GM18873 (cell line): Measurements from ENCODE around the gene PRSS33.

Experiments used
- ATAC-seq: cut with Tn5 transposase; IDR thresholded peaks from one replicate; pipeline ENCODE4 v1.9.1; 2021; ENCODE audit warnings: mild to moderate bottlenecking, moderate library complexity, moderate number of reproducible peaks; ENCODE audit not compliant: unreplicated experiment, low FRiP score

PRSS33 gene

DNA sequence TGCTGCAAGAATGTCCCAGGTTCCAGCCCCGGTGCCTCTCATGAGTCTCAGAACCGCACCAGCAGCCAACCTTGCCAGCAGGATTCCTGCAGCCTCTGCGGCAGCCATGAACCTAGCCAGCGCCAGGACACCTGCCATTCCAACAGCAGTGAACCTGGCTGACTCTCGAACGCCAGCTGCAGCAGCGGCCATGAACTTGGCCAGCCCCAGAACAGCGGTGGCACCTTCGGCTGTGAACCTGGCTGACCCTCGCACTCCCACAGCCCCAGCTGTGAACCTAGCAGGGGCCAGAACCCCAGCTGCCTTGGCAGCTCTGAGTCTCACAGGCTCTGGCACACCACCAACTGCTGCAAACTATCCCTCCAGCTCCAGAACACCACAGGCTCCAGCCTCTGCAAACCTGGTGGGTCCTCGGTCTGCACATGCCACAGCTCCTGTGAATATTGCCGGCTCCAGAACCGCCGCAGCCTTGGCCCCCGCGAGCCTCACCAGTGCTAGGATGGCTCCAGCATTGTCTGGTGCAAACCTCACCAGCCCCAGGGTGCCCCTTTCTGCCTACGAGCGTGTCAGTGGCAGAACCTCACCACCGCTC is 20.1 kb downstream of the PRSS33 start:
- ATAC-seq: no peak

DNA sequence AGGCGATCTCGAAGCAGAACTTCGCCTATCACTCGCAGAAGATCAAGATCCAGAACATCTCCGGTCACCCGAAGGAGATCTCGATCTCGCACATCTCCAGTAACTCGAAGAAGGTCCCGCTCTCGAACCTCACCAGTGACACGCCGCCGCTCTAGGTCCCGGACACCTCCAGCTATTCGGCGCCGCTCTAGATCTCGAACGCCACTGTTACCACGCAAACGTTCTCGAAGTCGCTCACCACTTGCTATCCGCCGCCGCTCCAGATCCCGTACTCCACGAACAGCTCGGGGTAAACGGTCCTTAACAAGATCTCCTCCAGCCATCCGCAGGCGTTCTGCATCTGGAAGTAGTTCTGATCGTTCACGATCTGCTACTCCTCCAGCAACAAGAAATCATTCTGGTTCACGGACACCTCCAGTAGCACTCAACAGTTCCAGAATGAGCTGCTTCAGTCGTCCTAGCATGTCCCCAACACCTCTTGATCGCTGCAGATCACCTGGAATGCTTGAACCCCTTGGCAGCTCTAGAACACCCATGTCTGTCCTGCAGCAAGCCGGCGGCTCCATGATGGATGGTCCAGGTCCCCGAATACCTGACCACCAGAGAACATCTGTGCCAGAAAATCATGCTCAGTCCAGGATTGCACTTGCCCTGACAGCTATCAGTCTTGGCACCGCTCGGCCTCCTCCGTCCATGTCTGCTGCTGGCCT is 20.8 kb downstream of the PRSS33 start:
- ATAC-seq: no peak

DNA sequence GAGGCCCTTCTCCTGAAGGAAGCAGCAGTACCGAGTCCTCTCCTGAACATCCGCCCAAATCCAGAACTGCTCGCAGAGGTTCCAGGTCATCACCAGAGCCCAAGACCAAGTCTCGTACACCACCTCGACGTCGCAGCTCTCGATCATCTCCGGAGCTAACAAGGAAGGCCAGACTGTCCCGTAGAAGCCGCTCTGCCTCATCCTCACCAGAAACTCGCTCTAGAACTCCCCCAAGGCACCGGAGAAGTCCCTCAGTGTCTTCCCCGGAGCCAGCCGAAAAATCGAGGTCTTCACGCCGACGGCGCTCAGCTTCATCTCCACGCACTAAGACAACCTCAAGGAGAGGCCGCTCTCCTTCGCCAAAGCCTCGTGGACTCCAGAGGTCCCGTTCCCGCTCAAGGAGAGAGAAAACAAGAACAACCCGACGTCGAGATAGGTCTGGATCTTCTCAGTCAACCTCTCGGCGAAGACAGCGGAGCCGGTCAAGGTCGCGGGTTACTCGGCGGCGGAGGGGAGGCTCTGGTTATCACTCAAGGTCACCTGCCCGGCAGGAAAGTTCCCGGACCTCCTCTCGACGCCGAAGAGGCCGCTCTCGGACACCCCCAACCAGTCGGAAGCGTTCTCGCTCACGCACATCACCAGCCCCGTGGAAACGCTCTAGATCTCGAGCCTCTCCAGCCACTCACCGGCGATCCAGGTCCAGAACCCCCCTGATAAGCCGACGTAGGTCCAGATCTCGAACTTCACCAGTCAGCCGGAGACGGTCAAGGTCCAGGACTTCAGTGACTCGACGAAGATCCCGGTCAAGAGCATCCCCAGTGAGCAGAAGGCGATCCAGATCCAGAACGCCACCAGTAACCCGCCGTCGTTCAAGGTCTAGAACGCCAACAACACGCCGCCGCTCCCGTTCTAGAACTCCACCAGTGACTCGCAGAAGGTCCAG is 21.6 kb downstream of the PRSS33 start:
- ATAC-seq: no peak

DNA sequence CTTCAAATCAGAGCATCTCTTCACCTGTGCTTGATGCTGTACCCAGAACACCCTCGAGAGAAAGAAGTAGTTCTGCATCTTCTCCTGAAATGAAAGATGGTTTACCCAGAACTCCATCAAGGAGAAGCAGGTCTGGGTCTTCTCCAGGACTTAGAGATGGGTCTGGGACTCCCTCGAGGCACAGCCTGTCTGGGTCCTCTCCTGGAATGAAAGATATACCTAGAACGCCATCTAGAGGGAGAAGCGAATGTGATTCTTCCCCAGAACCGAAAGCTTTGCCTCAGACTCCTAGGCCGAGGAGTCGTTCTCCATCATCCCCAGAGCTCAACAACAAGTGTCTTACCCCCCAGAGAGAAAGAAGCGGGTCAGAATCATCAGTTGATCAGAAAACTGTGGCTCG is 22.6 kb downstream of the PRSS33 start:
- ATAC-seq: no peak

DNA sequence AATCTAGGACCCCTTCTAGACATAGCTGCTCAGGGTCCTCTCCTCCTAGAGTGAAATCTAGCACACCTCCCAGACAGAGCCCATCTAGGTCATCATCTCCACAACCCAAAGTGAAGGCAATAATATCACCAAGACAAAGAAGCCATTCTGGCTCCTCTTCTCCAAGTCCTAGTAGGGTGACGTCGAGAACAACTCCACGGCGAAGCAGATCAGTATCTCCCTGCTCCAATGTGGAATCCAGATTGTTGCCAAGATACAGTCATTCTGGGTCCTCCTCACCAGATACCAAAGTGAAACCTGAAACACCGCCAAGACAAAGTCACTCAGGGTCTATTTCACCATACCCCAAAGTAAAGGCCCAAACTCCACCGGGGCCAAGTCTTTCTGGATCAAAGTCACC is 24.2 kb downstream of the PRSS33 start:
- ATAC-seq: no peak

DNA sequence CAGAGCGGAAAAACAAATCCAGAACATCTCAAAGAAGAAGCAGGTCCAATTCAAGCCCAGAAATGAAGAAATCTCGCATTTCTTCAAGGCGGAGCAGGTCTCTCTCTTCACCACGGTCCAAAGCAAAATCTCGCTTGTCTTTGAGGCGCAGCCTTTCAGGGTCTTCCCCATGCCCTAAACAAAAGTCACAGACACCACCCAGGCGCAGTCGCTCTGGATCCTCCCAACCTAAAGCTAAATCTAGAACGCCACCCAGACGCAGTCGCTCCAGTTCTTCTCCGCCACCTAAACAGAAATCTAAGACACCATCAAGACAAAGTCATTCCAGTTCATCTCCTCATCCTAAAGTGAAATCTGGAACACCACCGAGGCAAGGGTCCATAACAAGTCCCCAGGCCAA is 24.6 kb downstream of the PRSS33 start:
- no peak for ATAC-seq

DNA sequence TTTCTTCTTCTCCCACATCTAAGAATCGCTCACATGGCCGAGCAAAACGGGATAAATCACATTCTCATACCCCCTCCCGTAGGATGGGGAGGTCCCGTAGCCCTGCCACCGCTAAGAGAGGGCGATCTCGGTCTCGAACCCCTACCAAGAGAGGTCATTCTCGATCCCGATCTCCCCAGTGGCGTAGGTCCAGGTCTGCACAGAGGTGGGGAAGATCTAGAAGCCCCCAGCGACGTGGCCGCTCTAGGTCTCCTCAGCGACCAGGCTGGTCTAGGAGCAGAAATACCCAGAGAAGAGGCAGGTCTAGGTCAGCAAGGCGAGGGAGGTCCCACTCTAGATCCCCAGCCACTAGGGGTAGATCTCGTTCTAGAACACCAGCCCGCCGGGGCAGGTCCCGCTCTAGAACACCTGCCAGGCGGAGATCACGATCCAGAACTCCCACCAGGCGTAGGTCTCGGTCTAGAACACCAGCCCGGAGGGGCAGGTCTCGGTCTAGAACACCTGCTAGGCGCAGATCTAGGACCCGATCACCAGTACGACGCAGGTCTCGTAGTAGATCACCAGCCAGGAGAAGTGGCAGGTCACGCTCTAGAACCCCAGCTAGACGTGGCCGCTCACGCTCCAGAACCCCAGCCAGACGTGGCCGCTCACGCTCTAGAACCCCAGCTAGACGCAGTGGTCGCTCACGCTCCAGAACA is 25.3 kb downstream of the PRSS33 start:
- no peak for ATAC-seq

DNA sequence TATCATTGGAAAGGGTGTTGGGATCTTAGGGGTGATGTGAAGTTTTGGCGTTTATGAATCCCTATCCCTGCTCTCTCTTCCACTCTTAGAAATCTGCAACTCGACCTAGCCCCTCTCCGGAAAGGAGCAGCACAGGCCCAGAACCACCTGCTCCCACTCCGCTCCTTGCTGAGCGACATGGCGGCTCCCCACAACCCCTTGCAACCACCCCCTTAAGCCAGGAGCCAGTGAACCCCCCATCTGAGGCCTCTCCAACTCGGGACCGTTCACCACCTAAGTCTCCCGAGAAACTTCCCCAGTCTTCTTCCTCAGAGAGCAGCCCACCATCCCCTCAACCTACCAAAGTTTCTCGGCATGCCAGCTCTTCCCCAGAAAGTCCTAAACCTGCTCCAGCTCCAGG is 25.9 kb downstream of the PRSS33 start:
- no peak for ATAC-seq

DNA sequence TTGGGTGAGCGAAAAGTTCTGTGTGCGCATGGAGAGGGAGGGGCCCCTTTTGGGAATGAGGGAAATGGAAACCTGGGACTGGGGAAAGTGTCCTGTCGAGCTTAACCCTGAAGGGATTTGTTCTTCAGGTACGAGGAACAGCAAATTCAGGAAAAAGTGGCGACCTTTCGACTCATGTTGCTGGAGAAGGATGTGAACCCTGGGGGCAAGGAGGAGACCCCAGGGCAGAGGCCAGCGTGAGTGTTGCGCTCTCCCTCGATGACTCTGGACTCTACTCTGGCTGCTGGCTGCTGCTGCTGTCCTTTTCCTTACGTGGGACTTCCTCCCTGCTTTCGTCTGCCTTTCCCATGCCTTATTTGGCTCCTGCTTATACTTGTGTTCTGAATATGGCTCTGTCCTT is 30.0 kb downstream of the PRSS33 start:
- no peak for ATAC-seq

DNA sequence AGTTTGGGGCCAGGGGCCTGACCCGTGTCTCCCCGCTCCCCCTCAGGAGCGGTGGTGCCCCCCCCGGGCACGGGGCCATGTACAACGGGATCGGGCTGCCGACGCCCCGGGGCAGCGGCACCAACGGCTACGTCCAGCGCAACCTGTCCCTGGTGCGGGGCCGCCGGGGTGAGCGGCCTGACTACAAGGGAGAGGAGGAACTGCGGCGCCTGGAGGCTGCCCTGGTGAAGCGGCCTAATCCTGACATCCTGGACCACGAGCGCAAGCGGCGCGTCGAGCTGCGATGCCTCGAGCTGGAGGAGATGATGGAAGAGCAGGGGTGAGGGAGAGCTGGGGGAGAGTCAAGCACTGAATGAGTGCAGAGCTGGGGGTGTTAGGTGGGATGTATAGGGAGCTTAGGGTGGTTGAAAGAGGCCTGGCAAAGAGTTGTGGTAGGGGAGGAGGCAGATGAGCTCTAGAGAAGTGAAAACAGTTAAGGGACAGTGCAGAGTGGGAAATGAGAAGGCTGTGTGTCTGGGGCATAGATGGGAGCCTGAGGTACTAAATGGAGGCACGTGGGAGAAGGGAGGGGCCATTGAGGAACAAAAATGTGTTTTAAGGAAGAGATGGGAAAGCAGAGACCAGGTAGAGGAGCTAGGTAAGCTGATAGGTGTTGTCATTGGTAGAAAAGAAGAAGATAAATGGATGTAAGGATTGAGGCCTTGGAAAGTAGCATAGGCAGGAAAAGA is 30.9 kb downstream of the PRSS33 start:
- no peak for ATAC-seq

DNA sequence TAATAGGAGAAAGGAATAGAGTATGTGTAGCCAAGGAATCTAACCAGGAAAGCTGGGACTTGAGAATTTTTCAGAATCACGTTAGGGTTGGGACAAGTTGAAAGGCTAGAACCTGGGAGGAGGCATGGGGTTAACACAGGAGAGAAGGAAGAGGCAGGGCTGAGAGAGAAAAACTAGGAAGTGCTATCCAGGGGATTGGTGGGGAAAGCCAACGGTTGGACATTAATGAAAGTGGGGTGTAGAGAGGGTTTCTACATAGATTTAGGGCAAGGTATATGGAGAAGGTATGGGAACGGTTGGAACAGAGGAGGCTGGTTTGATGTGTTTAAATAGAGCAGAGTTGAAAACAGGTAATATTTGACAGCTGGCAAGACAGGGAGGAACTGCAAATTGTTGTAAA is 32.2 kb downstream of the PRSS33 start:
- ATAC-seq: no peak

DNA sequence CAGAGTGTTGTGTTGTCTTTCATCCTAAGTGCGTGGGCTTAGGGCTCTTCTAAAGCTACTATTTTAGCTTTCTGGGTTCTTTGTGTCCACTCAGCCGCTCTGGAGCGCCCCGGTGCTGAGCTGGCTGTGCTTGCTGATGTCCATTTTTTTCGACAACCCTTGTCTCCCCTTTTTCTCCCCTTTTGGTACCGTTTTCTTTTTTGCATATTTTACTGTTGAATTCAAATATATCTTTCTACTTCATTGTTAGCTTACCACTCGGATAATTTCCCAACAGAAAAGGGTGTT is 33.7 kb downstream of the PRSS33 start:
- ATAC-seq: no peak

DNA sequence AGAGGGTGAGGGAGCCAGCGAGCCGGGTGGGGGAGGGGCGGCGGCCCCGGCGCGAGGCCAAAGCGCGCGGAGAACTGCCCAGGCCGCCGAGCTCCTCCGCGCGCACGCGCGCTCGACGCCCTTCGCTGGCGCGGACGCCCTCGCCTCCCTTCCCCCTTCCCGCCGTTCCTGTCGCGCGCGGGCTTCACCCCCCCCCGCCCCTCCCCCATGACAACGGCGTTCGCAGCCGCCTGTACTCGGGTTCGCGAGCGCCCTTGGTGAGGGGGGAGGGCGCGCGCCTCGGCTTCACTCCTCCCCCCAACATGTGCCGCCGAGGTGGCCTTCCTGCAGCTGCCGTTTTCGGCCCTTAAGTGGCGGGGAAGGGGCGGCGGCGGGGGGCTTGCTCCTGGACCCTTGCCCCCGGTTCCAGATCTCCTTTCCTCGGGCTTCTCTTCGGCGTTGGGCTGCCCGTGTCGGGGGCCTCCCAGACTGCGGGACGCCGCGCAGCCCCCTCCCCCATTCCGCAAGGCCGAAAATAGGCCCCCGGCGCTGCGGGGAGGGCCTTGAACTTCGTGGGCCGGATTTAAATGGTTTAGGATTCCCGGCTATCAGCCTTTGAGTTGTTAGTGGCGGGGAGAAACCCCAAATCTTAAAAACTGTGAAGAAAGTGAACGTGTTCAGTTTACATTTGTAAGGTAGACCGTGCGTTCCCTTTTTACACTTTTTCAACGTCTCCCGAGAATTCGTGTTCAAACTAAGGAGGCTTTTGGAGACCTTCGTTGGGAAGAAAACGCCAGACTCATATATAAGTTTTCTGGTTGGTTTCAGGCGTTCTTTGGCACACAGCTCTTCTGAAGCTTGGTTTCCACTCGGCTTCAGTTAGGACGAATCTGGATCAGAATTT is 34.3 kb downstream of the PRSS33 start:
- ATAC-seq: peak; percentile 28

DNA sequence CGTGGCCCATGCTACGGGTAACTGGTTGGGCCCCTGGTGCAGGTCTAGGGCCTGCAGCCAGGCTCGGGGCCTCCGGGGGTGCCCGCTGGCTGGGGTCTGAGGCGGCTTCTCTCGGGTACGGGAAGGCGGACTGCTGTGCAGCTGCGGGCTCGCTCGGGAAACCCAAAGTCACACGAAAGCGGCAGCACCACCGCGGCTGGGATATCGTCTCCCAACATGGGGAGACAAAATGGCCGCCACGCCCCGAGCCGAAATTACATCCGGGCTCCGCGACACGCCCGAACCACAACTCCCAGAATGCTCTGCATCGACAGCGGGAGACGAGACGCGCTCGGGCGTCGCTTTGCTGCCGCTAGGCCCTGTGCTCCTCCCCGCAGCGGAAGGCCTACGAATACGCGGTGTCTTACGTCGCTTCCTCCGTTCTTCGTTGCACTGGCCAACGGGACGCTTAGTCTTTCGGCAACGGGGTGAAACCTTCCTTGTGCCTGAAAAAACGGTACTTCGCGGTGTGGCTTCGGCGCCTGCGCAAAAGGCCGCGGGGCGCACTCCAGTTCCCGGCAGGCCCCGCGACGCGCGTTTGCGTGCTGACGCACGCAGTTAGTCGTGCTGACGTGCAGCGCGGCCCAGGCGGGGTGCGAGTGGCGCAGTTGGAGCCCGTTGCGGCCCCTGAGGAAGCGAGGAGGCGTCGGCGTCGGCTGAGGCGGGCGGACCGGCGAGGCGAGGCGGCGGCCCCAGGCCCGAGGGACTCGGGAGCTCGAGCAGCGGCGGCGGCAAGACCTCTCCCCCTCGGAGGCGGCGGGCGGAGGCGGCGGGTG is 35.1 kb downstream of the PRSS33 start, which contains the start of gene SRRM2:
TSS of gene SRRM2 (plus strand) at position 604 of the 815 bp plus-strand sequence. CDS start 3,727 bp downstream, outside the sequence.
- ATAC-seq: peak; percentile 75

DNA sequence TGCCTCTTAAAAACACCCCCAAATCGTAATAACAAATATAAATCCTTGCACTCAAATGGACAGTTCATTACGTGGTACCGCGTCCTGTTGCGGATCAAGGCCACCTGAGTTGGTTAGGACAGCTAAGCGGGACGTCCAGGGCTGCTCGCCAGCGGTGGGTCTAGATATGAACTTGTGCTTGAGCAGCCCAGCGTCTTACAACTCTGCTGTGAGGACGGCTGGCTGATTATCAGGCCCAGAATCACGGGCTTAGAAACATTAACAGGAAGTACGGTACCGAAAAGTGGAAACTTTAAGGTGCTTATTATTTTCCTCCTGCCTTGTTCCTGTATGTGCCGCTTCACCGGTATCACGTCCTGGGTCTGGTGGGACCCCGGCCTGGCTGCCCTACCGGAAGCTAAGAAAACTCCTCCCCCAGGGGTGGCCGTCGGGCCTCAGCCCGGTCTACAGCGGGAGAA is 35.8 kb downstream of the PRSS33 start:
- no peak for ATAC-seq

DNA sequence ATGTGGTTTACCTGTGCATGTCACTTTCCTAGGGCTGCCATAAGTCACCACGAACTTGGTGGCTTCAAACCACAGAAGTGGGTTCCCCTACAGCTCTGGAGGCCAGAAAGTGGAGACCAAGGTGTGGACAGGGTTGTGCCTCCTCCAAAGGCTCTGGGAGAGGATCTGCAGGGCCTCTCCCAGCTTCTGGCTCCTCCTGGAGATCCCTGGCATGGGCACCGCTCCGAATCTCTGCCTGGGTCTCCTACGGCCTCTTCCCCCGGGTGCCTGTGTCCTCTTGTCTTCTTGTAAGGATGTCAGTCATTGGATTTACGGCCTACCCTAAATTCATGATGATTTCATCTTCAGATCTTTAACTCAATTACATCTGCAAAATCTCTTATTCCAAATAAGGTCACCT is 37.4 kb downstream of the PRSS33 start:
- no peak for ATAC-seq

DNA sequence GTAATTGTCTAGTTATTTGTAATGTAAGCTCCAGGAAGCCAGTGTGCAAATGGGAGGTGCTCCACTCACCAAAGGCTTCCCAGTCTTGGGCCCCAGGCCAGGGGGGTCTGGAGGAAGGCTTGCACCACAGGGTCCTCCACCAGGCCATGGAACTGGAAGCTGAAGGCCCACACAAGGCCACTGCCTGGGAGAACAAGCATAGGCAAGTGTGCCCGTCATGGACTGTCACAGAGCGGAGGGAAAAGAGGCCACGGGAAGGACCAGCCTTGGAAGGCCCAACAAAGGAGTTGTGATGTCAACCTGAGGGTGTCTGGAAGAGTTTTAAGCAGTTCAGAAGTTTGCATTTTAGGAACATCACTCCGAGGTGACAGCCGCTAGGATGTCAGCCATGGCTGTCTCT is 37.9 kb downstream of the PRSS33 start:
- no peak for ATAC-seq

DNA sequence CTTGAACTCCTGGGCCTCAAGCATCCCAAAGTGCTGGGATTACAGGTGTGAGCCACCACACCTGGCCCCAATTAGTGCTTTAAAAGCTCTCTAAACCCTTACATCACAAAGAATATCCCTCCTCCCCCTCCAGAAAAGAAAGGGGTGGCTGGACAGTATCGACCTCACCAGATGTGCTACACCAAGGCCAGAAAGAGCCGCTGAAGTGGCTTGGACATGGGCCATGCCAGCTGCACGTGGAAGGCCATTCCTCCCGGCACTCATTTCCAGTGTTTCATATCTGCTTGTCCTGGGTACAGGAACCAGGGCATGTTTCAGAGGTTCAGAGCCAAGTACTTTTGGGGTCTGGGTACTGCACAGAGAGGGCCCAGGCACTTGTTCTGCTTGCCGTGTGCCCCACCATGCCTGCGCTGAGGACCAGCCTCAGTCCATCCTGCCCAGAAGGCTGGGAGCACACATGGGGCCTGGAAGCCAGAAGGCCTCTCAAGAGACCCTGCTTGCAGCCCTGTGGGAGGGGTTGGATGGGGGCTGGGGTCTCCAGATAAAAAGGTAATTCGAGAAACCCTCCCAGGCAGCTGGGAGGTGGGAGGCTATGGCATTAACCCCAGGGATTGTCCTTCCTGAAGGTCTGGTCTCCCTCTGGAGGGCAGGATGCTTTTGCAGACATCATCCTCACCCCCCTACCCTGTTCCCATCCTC is 38.5 kb downstream of the PRSS33 start:
- no peak for ATAC-seq
